Duodenal mucosa (tissue), 2 donors: Measurements from ENCODE around the gene VWA5B2.
A peak's percentile ranks its signal among the peaks of the same experiment; 100 is the strongest.

Source experiments
- H3K27ac ChIP-seq: one replicate; pipeline ENCODE4 v1.7.0; 2013; ENCODE audit warnings: low read depth, low read length
- H3K27me3 ChIP-seq, 2 donors: one replicate each; pipeline ENCODE4 v1.7.0; 2013; ENCODE audit warnings: low read length in 2 of 2, control low read depth in 1 of 2; ENCODE audit not compliant: insufficient read depth in 2 of 2, control insufficient read depth in 1 of 2
- H3K36me3 ChIP-seq, 2 donors: one replicate each; pipeline ENCODE4 v1.7.0; 2013; ENCODE audit warnings: low read length in 2 of 2, control low read depth in 1 of 2; ENCODE audit not compliant: insufficient read depth in 2 of 2, control insufficient read depth in 1 of 2
- H3K4me1 ChIP-seq, 2 donors: one replicate each; pipeline ENCODE4 v1.7.0; 2013; ENCODE audit warnings: low read length in 2 of 2, control low read depth in 1 of 2; ENCODE audit not compliant: insufficient read depth in 2 of 2, control insufficient read depth in 1 of 2
- H3K4me3 ChIP-seq, 2 donors: one replicate each; pipeline ENCODE4 v1.7.0; 2013; ENCODE audit warnings: low read length in 2 of 2, low read depth in 1 of 2
- H3K9ac ChIP-seq, 2 donors: one replicate each; pipeline ENCODE4 v1.7.0; 2013; ENCODE audit warnings: low read length in 2 of 2, low read depth in 1 of 2
- H3K9me3 ChIP-seq, 2 donors: one replicate each; pipeline ENCODE4 v1.7.0; 2013; ENCODE audit warnings: low read length in 2 of 2, control low read depth in 1 of 2; ENCODE audit not compliant: control insufficient read depth in 1 of 2

VWA5B2 gene

GRCh38 chr3:184218814-184219213 lies 10.6 kb upstream of the VWA5B2 start:
- no peaks in the 10 kb centered on the region for H3K27me3 ChIP-seq
- H3K9ac ChIP-seq = no peak overlapping the region
- no peaks in the 10 kb centered on the region for H3K36me3 ChIP-seq
- H3K9me3 ChIP-seq = no peaks in the 10 kb centered on the region
- no peak overlapping the region for H3K27ac ChIP-seq
- no peak overlapping the region for H3K4me3 ChIP-seq
- H3K4me1 ChIP-seq = no peaks in the 10 kb centered on the region

GRCh38 chr3:184222521-184222920 lies 6.9 kb upstream of the VWA5B2 start:
- Histone ChIP-seq H3K36me3 (no peaks in the 10 kb centered on the region), H3K9ac (no peak overlapping the region), H3K9me3 (no peaks in the 10 kb centered on the region), H3K27ac (no peak overlapping the region), H3K4me3 (no peak overlapping the region), H3K4me1 (no peaks in the 10 kb centered on the region), H3K27me3 (peaks cover 0 to 2% of the 10 kb centered on the region in 2 donors)

- Histone ChIP-seq H3K9me3 (no peaks in the 10 kb centered on the region), H3K27ac (no peak overlapping the region), H3K4me1 (peaks cover 0 to 3% of the 10 kb centered on the region in 2 donors), H3K36me3 (no peaks in the 10 kb centered on the region), H3K9ac (no peak overlapping the region), H3K4me3 (no peak overlapping the region), H3K27me3 (peaks cover 11 to 16% of the 10 kb centered on the region in 2 donors)
These were observed 5.4 kb upstream of the VWA5B2 start for GRCh38 chr3:184223946-184224345.

GRCh38 chr3:184227481-184227935 lies 1.9 kb upstream of the VWA5B2 start:
- H3K9ac ChIP-seq = no peak overlapping the region
- no peak overlapping the region for H3K27ac ChIP-seq
- no peak overlapping the region for H3K4me3 ChIP-seq
- H3K27me3 ChIP-seq = peaks cover 34 to 36% of the 10 kb centered on the region in 2 donors
- no peaks in the 10 kb centered on the region for H3K9me3 ChIP-seq
- peaks cover 0 to 15% of the 10 kb centered on the region in 2 donors for H3K4me1 ChIP-seq
- H3K36me3 ChIP-seq = no peaks in the 10 kb centered on the region

GRCh38 chr3:184228376-184229137 lies 828 bp upstream of the VWA5B2 start:
- Histone ChIP-seq H3K9ac (no peak overlapping the region), H3K9me3 (no peaks in the 10 kb centered on the region), H3K36me3 (no peaks in the 10 kb centered on the region), H3K27me3 (peaks cover 36 to 38% of the 10 kb centered on the region in 2 donors), H3K4me3 (no peak overlapping the region), H3K27ac (no peak overlapping the region), H3K4me1 (peaks cover 0 to 15% of the 10 kb centered on the region in 2 donors)

- no peaks in the 10 kb centered on the region for H3K9me3 ChIP-seq
- peaks cover 36 to 42% of the 10 kb centered on the region in 2 donors for H3K27me3 ChIP-seq
- H3K36me3 ChIP-seq = no peaks in the 10 kb centered on the region
- peak overlapping the region; percentile 22 to 69 for H3K4me3 ChIP-seq
- no peak overlapping the region for H3K27ac ChIP-seq
- H3K4me1 ChIP-seq = peaks cover 0 to 15% of the 10 kb centered on the region in 2 donors
- no peak overlapping the region for H3K9ac ChIP-seq
These were observed 757 bp downstream of the VWA5B2 start for GRCh38 chr3:184230081-184230602.

- Histone ChIP-seq H3K36me3 (no peaks in the 10 kb centered on the region), H3K9me3 (no peaks in the 10 kb centered on the region), H3K27me3 (peaks cover 36 to 42% of the 10 kb centered on the region in 2 donors), H3K9ac (no peak overlapping the region), H3K4me1 (peaks cover 0 to 15% of the 10 kb centered on the region in 2 donors), H3K27ac (no peak overlapping the region), H3K4me3 (peak overlapping the region in 1 of 2 donors; percentile 57)
These were observed 1.5 kb downstream of the VWA5B2 start for GRCh38 chr3:184230603-184231528.

- peaks cover 36 to 42% of the 10 kb centered on the region in 2 donors for H3K27me3 ChIP-seq
- H3K27ac ChIP-seq = no peak overlapping the region
- no peak overlapping the region for H3K9ac ChIP-seq
- H3K36me3 ChIP-seq = no peaks in the 10 kb centered on the region
- peaks cover 0 to 15% of the 10 kb centered on the region in 2 donors for H3K4me1 ChIP-seq
- no peak overlapping the region for H3K4me3 ChIP-seq
- H3K9me3 ChIP-seq = no peaks in the 10 kb centered on the region
These were observed 2.3 kb downstream of the VWA5B2 start for GRCh38 chr3:184231671-184232070.

- Histone ChIP-seq H3K27ac (no peak overlapping the region), H3K4me3 (no peak overlapping the region), H3K27me3 (peaks cover 31 to 33% of the 10 kb centered on the region in 2 donors), H3K36me3 (no peaks in the 10 kb centered on the region), H3K9me3 (no peaks in the 10 kb centered on the region), H3K9ac (no peak overlapping the region), H3K4me1 (peaks cover 0 to 18% of the 10 kb centered on the region in 2 donors)
These were observed 3.9 kb downstream of the VWA5B2 start for GRCh38 chr3:184233127-184233843.
